Peyer's patch (tissue), 4 donors: Measurements from ENCODE around the gene C9orf50.

Experiments
- CTCF ChIP-seq, 6 experiments: fragments of 450-650 bp in 4 of 6; fragments of 200-600 bp in 2 of 6; sonication (generic) in 1 of 6; IDR thresholded peaks; one replicate each; pipeline ENCODE4 v1.5.1; 2017 to 2019; ENCODE audit warnings: antibody characterized with exemption in 6 of 6, mild to moderate bottlenecking in 3 of 6, moderate library complexity in 1 of 6
- POLR2A ChIP-seq, 2 donors: fragments of 450-650 bp; IDR thresholded peaks; one replicate each; pipeline ENCODE4 v1.5.1; 2017; ENCODE audit warnings: antibody characterized with exemption in 2 of 2, mild to moderate bottlenecking in 2 of 2, moderate library complexity in 2 of 2

GRCh38 chr9:129619787-129620668, 873 bp downstream of the C9orf50 start:
- no peak for TF ChIP-seq POLR2A (IDR thresholded peaks at IDR 0.05)
- TF ChIP-seq CTCF (IDR thresholded peaks at IDR 0.05) = no peak
